HepG2 (cell line): ENCODE measurements around the gene LYRM1. TPM values are rescaled to one million over a fixed set of nuclear protein-coding genes. Genes with fewer than 3 reads are reported as not detected.
A peak's percentile ranks its signal among the peaks of the same experiment; 100 is the strongest.

Source experiments
- BCL6 ChIP-seq: IDR thresholded peaks from 2 replicates; pipeline ENCODE4 v1.6.1; 2016; ENCODE audit warnings: missing genetic modification reagents, missing compliant biosample characterization
- BHLHE40 ChIP-seq: IDR thresholded peaks from 2 replicates; pipeline ENCODE4 v1.6.1; 2011; ENCODE audit warnings: low read length, improper control_type of control experiment
- CHD4 ChIP-seq: fragments of 200-600 bp; sonication (generic); IDR thresholded peaks from 2 replicates; pipeline ENCODE4 v1.7.0; 2017; ENCODE audit warnings: mild to moderate bottlenecking, low read length, borderline replicate concordance
- HDAC6 ChIP-seq: fragments of 200-600 bp; sonication (generic); IDR thresholded peaks from 2 replicates; pipeline ENCODE4 v1.7.0; 2017; ENCODE audit warnings: mild to moderate bottlenecking, antibody characterized with exemption, low read length, low read depth
- HMG20B ChIP-seq: conservative IDR thresholded peaks from 2 replicates; pipeline ENCODE4 v1.6.1; 2016; ENCODE audit warnings: missing genetic modification reagents, missing compliant biosample characterization
- KDM2A ChIP-seq: sonication (generic); formaldehyde crosslinking; IDR thresholded peaks from 2 replicates; pipeline ENCODE4 v1.4.0; 2020; ENCODE audit warnings: low read depth, missing genetic modification reagents, borderline replicate concordance
- KLF16 ChIP-seq, 2 experiments: sonication (generic) in 1 of 2; formaldehyde crosslinking in 1 of 2; IDR thresholded peaks; 2 replicates each; pipeline versions ENCODE4 v1.6.1 to v1.8.0; 2016 to 2023; ENCODE audit warnings: missing genetic modification reagents in 2 of 2, missing compliant biosample characterization in 1 of 2
- MTA3 ChIP-seq: sonication (generic); formaldehyde crosslinking; IDR thresholded peaks from 2 replicates; pipeline ENCODE4 v1.4.0; 2020; ENCODE audit warnings: missing genetic modification reagents
- NFAT5 ChIP-seq: sonication (generic); formaldehyde crosslinking; IDR thresholded peaks from 2 replicates; pipeline ENCODE4 v1.4.0; 2020; ENCODE audit warnings: missing genetic modification reagents
- PLRG1 ChIP-seq: fragments of 450-650 bp; conservative IDR thresholded peaks from 2 replicates; pipeline ENCODE4 v1.6.1; 2016
- RNF2 ChIP-seq: fragments of 450-650 bp; conservative IDR thresholded peaks from 2 replicates; pipeline ENCODE4 v1.6.1; 2016; ENCODE audit warnings: low read depth
- RXRB ChIP-seq: IDR thresholded peaks from 2 replicates; pipeline ENCODE4 v1.6.1; 2016; ENCODE audit warnings: borderline replicate concordance, missing genetic modification reagents, missing compliant biosample characterization
- SALL1 ChIP-seq: sonication (generic); formaldehyde crosslinking; IDR thresholded peaks from 2 replicates; pipeline ENCODE4 v1.8.0; 2022; ENCODE audit warnings: mild to moderate bottlenecking, missing genetic modification reagents
- TEAD2 ChIP-seq: sonication (generic); formaldehyde crosslinking; IDR thresholded peaks from 2 replicates; pipeline ENCODE4 v1.9.0; 2021; ENCODE audit warnings: missing genetic modification reagents
- XBP1 ChIP-seq: sonication (generic); formaldehyde crosslinking; IDR thresholded peaks from 2 replicates; pipeline ENCODE4 v1.5.0; 2020; ENCODE audit warnings: missing genetic modification reagents
- ZBTB1 ChIP-seq: sonication (generic); formaldehyde crosslinking; IDR thresholded peaks from 2 replicates; pipeline ENCODE4 v1.4.0; 2020; ENCODE audit warnings: missing genetic modification reagents, borderline replicate concordance
- ZNF124 ChIP-seq: sonication (generic); formaldehyde crosslinking; IDR thresholded peaks from 2 replicates; pipeline ENCODE4 v1.4.0; 2020; ENCODE audit warnings: missing genetic modification reagents
- ZNF253 ChIP-seq: sonication (generic); formaldehyde crosslinking; IDR thresholded peaks from 2 replicates; pipeline ENCODE4 v1.8.0; 2022; ENCODE audit warnings: mild to moderate bottlenecking, missing genetic modification reagents, borderline replicate concordance
- ZNF264 ChIP-seq: sonication (generic); formaldehyde crosslinking; IDR thresholded peaks from 2 replicates; pipeline ENCODE4 v1.4.0; 2020; ENCODE audit warnings: missing genetic modification reagents
- ZNF280B ChIP-seq: sonication (generic); formaldehyde crosslinking; IDR thresholded peaks from 2 replicates; pipeline ENCODE4 v1.5.0; 2020; ENCODE audit warnings: missing genetic modification reagents, mild to moderate bottlenecking, borderline replicate concordance
- ZNF296 ChIP-seq: sonication (generic); formaldehyde crosslinking; conservative IDR thresholded peaks from 2 replicates; pipeline ENCODE4 v1.5.0; 2020; ENCODE audit warnings: mild to moderate bottlenecking, missing genetic modification reagents
- ZNF446 ChIP-seq: sonication (generic); formaldehyde crosslinking; IDR thresholded peaks from 2 replicates; pipeline ENCODE4 v1.5.0; 2020; ENCODE audit warnings: mild to moderate bottlenecking, missing genetic modification reagents
- ZNF547 ChIP-seq: sonication (generic); formaldehyde crosslinking; IDR thresholded peaks from 2 replicates; pipeline ENCODE4 v1.5.1; 2020; ENCODE audit warnings: mild to moderate bottlenecking, missing genetic modification reagents
- ZNF563 ChIP-seq: sonication (generic); formaldehyde crosslinking; IDR thresholded peaks from 2 replicates; pipeline ENCODE4 v1.8.0; 2022; ENCODE audit warnings: mild to moderate bottlenecking, moderate library complexity, missing genetic modification reagents
- ZNF839 ChIP-seq: sonication (generic); formaldehyde crosslinking; IDR thresholded peaks from 2 replicates; pipeline ENCODE4 v1.4.0; 2020; ENCODE audit warnings: missing genetic modification reagents, mild to moderate bottlenecking, borderline replicate concordance
- polyA plus RNA-seq, 8 experiments: library from polyadenylated mRNA; depleted of rRNA in 3 of 8; stranded (reverse) in 7 of 8; unstranded in 1 of 8; fragments of >200 nt; fragmentation: Illumina TruSeq in 4 of 8; extraction: Trizol in 4 of 8; gene quantifications; 2 replicates each; pipeline versions ENCODE4 v1.2.1 to v1.2.3, GENCODE V29; 2011 to 2016; ENCODE audit warnings: low read depth in 4 of 8, missing spikeins in 1 of 8, mixed read lengths in 1 of 8; ENCODE audit not compliant: insufficient read depth in 1 of 8
- total RNA-seq, 5 experiments: library from RNA; depleted of rRNA; stranded (reverse); fragments of >200 nt; fragmentation: Illumina TruSeq; extraction: Trizol; gene quantifications; 2 replicates each; pipeline ENCODE4 v1.2.3, GENCODE V29; 2016; ENCODE audit warnings: low read depth in 1 of 5

LYRM1 gene
- total and polyA plus RNA-seq, 2 of the 13 experiments (the other 11 are each of a cell fraction or from before 2014, with no cell fraction given), result 59.2 to 82.6 TPM

GRCh38 chr16:20900299-20901067 lies at the start of gene LYRM1, which contains the start of gene DCUN1D3 (continued):
- TF ChIP-seq ZNF296 (CRISPR knock-in tag) (0 out of 2 replicates have a peak, but pooled peaks have one; percentile 57), RNF2 (0 out of 2 replicates have a peak, but pooled peaks have one; percentile 27), TEAD2 (CRISPR knock-in tag) (no peak), ZNF547 (CRISPR knock-in tag) (peak; percentile 78), ZNF124 (CRISPR knock-in tag) (peak; percentile 69; the same call in 1 of the 2 replicates), RXRB (CRISPR knock-in tag) (no peak), MTA3 (0 out of 2 replicates have a peak, but pooled peaks have one; percentile 22), ZNF446 (peak; percentile 96; the same call in 1 of the 2 replicates), CHD4 (no peak), ZNF280B (peak; percentile 95), ZNF253 (CRISPR knock-in tag) (no peak), KDM2A (CRISPR knock-in tag) (peak; percentile 79; the same call in 1 of the 2 replicates), ZNF264 (CRISPR knock-in tag) (no peak; the same call in 1 of the 2 replicates), ZNF563 (CRISPR knock-in tag) (peak; percentile 59; the same call in 1 of the 2 replicates), ZNF839 (CRISPR knock-in tag) (peak; percentile 96), BHLHE40 (peak; percentile 92), KLF16 (CRISPR knock-in tag; IDR thresholded peaks at IDR 0.05) (0 out of 4 replicates have a peak, but pooled peaks of 1 of the 2 experiments have one; percentile 63), PLRG1 (no peak), NFAT5 (CRISPR knock-in tag) (0 out of 2 replicates have a peak, but pooled peaks have one; percentile 28), HMG20B (CRISPR knock-in tag) (no peak), ZBTB1 (0 out of 2 replicates have a peak, but pooled peaks have one; percentile 23), XBP1 (CRISPR knock-in tag) (no peak), HDAC6 (no peak), BCL6 (CRISPR knock-in tag) (no peak), SALL1 (CRISPR knock-in tag) (peak; percentile 88)
